OCI-LY3 (cell line): ENCODE results near the gene LILRB1.

Experiments used
- CTCF ChIP-seq: fragments of 200-600, 300-600 bp; sonication (generic); IDR thresholded peaks from 2 replicates; pipeline ENCODE4 v1.5.1; 2014; ENCODE audit warnings: antibody characterized with exemption, low read length, low read depth
- EZH2phosphoT487 ChIP-seq: fragments of 200-600 bp; shearing (Covaris generic); IDR thresholded peaks from 2 replicates; pipeline ENCODE4 v1.6.1; 2018; ENCODE audit warnings: antibody characterized with exemption, mixed run types, low read depth

- no peak for TF ChIP-seq CTCF
- TF ChIP-seq EZH2phosphoT487, result no peak
Observed at GRCh38 chr19:54616057-54616456, 14.2 kb upstream of the LILRB1 start.
